ENCODE data around the gene ZSWIM3. TPM values are rescaled to one million over a fixed set of nuclear protein-coding genes. Genes with fewer than 3 reads are reported as not detected.
A peak's percentile ranks its signal among the peaks of the same experiment; 100 is the strongest.

The ZSWIM3 gene
- total and polyA plus RNA-seq, 2 of the 13 experiments (the other 11 are each of a cell fraction or from before 2014, with no cell fraction given) = 5.2 to 5.8 TPM

GRCh38 chr20:45905505-45906079 is 48.2 kb downstream of the ZSWIM3 start (continued):
- TF ChIP-seq SNAPC4 (CRISPR knock-in tag; IDR thresholded peaks at IDR 0.05) (no peak), SIX4 (CRISPR knock-in tag; IDR thresholded peaks at IDR 0.05) (no peak), RBM39 (IDR thresholded peaks at IDR 0.05; ENCODE audit: low read depth, low read length, poor library complexity, severe bottlenecking) (no peak), ZNF550 (CRISPR knock-in tag; IDR thresholded peaks at IDR 0.05; ENCODE audit: borderline replicate concordance) (no peak), SMARCE1 (IDR thresholded peaks at IDR 0.05; ENCODE audit: borderline replicate concordance) (no peak), E2F2 (CRISPR knock-in tag; IDR thresholded peaks at IDR 0.05; ENCODE audit: borderline replicate concordance) (no peak), NFAT5 (CRISPR knock-in tag; IDR thresholded peaks at IDR 0.05) (no peak), CEBPG (CRISPR knock-in tag; IDR thresholded peaks at IDR 0.05) (peak; percentile 12; the same call in 1 of the 2 replicates), FOSL2 (CRISPR knock-in tag; IDR thresholded peaks at IDR 0.05) (peak; percentile 92), BRCA1 (CRISPR knock-in tag; IDR thresholded peaks at IDR 0.05) (no peak), CEBPZ (IDR thresholded peaks at IDR 0.05; ENCODE audit: low read length) (no peak), HHEX (CRISPR knock-in tag; IDR thresholded peaks at IDR 0.05) (no peak), CCAR2 (optimal IDR thresholded peaks at IDR 0.05; ENCODE audit: low read depth, low read length) (no peak), ZNF335 (CRISPR knock-in tag; IDR thresholded peaks at IDR 0.05) (peak; percentile 20; the same call in 1 of the 2 replicates)

All from HepG2 (cell line).